Ureter (tissue), 1 donor: Measurements from ENCODE around the gene CLMN. TPM values are rescaled to one million over a fixed set of nuclear protein-coding genes. Genes with fewer than 3 reads are reported as not detected.

ENCODE experiments used
- DNase-seq: peaks from one replicate; pipeline ENCODE4 v3.0.0-alpha.2; 2020; ENCODE audit warnings: low spot score
- total RNA-seq: library from RNA; stranded (reverse); gene quantifications from one replicate; pipeline ENCODE4 v1.2.4, GENCODE V29; 2023
- donor health status: DM: yes; HTN: yes; CAD: no.

Gene CLMN
- total RNA-seq, 1 donor from 2014 or later = 91.9 TPM

DNA sequence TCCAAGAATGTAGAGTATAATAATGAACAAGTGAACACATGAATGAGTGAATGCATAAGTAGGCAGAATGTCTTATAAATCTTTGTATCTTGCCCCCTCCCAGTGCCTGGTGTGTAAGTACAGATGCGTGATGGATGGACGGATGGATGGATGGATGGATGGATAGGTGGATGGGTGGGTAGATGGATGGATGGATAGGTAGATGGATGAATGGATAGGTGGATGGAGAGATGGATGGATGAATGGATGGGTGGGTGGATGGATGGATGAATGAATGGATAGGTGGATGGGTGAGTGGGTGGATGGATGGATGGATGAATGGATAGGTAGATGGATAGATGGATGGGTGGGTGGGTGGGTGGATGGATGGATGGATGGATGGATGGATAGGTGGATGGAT is 74.4 kb downstream of the CLMN start:
- no peak for DNase-seq

DNA sequence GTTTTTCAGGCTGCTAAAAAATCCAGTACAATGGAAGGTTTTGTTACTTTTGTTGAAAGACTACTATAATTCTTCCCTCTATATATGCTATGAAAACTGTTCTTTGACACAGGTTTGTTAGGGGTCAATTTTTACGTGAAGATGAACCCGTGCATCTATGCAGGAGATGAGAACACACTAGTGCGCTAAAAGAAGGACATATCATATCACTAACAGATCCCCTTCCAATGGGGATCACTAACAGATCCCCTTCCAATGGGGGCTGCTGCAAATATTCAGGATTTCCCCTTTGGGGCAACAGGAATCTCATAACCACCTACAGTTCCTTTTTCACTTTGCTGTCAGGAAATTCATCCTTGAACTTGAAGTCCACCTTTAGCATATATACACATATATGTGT is 75.1 kb downstream of the CLMN start:
- DNase-seq = no peak

DNA sequence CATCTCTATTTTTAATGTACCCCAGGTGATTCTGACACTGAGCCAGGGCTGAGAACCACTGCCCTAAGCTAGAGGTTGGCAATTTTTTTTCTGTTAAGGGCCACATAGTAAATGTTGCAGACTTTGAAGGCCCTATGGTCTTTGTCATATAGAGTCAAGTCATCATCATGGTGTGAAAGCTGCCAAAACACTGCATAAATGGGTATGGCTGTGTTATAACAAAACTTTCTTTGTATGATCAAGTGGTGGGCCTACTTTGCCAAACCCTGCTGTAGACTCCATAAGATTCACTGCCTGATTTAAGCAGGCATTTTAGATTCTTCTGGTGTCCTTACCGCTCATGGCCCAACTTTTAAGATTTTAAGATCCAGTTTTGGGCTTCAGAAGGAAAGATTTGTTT is 76.8 kb downstream of the CLMN start:
- DNase-seq = no peak

DNA sequence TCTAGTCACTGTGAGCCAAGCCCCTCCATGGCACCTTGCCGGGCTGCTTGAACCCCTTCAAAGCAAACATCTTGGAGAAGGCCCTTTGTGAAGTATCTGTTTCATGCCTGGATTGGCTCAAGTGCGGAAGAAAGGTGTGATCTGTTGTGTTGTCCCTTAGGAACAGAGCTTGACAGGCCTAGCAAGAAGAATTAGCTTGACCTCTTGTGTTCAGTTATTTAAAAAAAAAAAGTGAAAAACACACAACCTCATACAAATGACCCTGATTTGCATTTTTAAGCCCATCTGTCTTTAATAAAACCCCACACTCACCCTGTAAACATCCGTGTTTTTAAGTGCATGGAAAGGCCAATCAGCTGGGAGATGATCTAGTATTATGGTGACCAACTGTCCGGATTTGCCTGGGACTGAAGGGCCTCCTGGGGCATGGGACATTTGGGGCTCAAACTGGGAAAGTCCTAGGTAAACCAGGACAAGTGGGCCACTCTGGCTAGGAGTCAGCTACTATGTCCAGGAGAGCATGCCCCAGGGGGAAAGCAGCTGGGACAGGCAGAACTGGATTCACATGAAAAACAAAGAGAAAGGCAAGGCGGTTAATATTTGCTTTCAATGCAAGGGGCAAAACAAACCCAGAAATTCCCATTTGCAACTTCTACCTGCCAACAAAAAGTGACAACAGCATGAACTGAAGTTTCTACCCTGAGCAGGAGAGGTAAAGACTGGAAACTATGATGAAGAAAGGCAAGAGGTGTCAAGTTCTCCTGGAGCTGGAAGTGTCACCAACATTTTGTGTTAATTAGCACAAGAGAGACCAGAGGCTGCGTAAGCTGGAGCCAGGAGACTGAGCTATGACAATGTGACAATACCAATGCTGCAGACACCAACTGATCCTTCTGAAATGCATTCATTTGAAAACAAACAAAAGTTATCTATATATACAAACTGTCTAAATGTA is 78.6 kb downstream of the CLMN start:
- DNase-seq = no peak

- no peak for DNase-seq
Observed at GRCh38 chr14:95238487-95239298, 81.0 kb downstream of the CLMN start.

GRCh38 chr14:95237958-95238340 is 81.8 kb downstream of the CLMN start:
- no peak for DNase-seq

GRCh38 chr14:95237121-95237957 is 82.4 kb downstream of the CLMN start:
- no peak for DNase-seq

GRCh38 chr14:95236221-95236620 is 83.5 kb downstream of the CLMN start:
- no peak for DNase-seq

DNA sequence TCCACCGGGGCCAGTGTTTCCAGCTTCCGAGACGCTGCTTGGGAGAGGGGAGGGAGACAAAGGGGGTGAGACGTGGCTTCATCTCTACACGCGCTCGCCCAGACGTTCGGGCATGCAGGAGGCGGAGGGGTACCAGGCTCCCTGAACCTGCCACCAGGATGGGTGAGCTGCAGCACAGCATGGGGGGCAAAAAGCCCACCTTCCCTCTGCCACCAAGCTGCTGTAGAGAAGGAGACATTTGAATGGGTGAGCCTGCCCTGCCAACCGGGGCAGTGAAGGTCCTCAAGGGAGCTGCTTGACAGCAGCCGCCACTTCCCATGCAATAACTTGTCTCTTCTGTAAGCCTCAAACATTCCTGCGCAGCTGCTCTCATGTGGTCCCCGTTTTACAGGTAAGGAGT is 83.9 kb downstream of the CLMN start:
- no peak for DNase-seq

GRCh38 chr14:95235351-95235750 is 84.4 kb downstream of the CLMN start:
- DNase-seq = no peak

DNA sequence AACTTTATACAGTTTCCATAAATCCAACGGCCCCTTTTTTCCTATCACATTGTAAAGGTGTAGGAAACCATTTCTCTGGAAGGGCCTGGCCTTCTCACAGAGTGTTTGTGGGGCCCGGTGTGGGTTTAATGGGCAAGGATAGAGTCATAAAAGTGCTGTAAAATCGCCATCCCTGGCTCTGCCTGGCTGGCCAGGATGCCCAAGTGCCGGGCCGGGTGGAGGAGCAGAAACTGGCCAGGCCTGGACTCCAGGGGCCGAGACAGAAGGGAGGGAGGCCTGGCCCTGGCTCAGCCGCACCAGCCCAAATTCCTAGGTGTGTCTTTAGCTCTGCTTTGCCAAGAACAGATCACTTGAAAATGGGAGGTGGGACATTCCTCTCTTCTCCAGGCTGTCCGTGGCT is 85.3 kb downstream of the CLMN start:
- DNase-seq = no peak

DNA sequence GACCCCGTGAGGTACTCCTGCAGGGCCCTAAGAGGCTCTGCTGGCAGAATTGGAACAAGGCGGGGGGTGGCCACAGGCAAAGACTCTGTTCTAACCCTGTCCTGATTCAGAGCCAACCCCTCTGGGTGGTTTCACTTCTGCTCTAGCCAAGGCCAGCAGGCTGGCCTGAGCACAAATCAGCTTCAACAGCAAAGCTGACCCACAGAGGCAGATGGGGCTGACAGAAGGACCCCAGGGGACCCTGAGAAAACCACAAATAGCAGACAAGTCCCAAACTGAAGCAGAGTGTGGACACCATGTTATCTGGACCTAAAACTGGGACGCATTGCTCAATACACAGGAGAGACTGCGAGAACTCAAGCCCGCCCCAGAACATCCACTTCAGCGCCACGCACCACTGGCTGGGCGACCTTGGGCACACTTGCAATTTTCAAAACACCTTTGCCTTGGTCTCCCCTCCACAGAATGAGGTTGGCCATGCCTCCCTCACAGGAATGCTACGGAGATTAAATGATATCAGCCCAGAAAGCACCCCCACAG is 85.9 kb downstream of the CLMN start:
- DNase-seq = peak; percentile 70

- no peak for DNase-seq
Observed at GRCh38 chr14:95232894-95233584, 86.7 kb downstream of the CLMN start.

DNA sequence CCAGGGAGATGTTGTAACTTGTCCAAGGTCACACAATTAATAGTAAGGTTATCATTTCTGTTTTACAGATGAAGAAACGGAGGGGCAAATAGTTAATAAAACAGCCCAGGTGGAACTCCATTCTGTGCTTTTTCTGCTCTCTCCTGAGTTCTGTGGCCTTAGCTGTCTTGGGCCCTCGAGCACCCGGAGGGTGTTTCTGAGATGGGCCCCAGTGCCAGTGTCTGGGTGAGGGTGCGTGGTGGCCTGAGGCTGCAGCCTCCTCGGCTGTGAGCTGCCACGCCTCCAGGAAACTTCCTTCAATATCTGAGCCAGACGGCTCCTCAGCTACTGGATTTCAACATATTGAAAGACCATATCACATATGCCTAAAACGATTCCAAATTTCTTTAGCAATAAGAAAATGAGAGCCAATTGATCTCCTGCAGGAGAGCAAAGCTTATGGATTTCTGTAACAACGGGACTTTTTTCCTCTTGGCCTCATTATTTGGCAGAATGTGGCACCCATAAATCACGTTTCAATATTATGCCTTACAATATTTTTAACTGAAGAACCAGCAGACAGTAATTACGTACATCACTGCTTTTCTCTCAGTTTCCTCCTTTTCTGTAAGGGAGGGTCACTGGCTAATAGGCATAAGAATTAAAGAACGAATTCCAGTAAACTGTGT is 87.6 kb downstream of the CLMN start:
- DNase-seq = no peak

- DNase-seq = no peak
Observed at GRCh38 chr14:95229749-95230148, 90.0 kb downstream of the CLMN start.

- no peak for DNase-seq
Observed at GRCh38 chr14:95228240-95228639, 91.5 kb downstream of the CLMN start.

DNA sequence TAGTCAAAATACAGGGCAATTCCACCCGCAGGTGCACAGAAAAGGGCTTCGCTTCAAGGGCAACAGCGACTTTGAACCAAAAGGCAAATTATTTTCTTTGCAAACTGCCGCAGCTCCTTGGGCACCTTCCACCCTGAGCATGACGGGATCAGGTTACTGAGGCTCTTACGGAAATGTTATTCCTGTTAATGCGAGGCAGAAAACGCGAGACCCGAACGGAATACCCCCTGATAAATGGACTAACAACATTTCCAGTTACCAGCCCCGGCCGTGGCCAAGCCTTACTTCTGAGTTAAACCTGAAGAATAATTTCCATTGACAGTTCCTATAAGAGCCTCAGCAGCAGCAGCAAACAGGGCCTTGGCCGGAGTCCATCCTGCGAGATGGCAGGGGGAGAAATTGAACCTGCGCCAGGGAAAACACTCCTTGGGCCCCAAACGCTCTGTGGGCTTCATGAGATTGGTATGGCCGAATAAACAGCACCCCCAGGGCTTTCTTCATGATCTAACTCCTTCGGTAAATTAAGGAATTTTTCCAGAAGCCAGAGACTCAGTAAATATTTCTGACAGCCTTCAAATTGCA is 92.3 kb downstream of the CLMN start:
- no peak for DNase-seq

- DNase-seq = no peak
Observed at GRCh38 chr14:95226801-95227200, 92.9 kb downstream of the CLMN start.

- no peak for DNase-seq
Observed at GRCh38 chr14:95225251-95225887, 94.3 kb downstream of the CLMN start.
